ENCODE results near the gene MLLT11.

MLLT11 gene, protein sequence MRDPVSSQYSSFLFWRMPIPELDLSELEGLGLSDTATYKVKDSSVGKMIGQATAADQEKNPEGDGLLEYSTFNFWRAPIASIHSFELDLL

GRCh38 chr1:151060007-151060656 is at the start of gene MLLT11:
Gene MLLT11 (plus strand): TSS chr1:151060397. CDS start chr1:151067225, 6,828 bp downstream.
- H3K4me3 ChIP-seq (replicated peaks; ENCODE audit: low read depth, low read length): peak within 1 kb of the TSS; percentile 97
- DNase-seq (ENCODE audit: extremely low read depth, low read depth): no peak
- TF ChIP-seq, protein P1, sequence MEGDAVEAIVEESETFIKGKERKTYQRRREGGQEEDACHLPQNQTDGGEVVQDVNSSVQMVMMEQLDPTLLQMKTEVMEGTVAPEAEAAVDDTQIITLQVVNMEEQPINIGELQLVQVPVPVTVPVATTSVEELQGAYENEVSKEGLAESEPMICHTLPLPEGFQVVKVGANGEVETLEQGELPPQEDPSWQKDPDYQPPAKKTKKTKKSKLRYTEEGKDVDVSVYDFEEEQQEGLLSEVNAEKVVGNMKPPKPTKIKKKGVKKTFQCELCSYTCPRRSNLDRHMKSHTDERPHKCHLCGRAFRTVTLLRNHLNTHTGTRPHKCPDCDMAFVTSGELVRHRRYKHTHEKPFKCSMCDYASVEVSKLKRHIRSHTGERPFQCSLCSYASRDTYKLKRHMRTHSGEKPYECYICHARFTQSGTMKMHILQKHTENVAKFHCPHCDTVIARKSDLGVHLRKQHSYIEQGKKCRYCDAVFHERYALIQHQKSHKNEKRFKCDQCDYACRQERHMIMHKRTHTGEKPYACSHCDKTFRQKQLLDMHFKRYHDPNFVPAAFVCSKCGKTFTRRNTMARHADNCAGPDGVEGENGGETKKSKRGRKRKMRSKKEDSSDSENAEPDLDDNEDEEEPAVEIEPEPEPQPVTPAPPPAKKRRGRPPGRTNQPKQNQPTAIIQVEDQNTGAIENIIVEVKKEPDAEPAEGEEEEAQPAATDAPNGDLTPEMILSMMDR (IDR thresholded peaks at IDR 0.05; ENCODE audit: low read depth, low read length, missing control alignments): no peak

DNA sequence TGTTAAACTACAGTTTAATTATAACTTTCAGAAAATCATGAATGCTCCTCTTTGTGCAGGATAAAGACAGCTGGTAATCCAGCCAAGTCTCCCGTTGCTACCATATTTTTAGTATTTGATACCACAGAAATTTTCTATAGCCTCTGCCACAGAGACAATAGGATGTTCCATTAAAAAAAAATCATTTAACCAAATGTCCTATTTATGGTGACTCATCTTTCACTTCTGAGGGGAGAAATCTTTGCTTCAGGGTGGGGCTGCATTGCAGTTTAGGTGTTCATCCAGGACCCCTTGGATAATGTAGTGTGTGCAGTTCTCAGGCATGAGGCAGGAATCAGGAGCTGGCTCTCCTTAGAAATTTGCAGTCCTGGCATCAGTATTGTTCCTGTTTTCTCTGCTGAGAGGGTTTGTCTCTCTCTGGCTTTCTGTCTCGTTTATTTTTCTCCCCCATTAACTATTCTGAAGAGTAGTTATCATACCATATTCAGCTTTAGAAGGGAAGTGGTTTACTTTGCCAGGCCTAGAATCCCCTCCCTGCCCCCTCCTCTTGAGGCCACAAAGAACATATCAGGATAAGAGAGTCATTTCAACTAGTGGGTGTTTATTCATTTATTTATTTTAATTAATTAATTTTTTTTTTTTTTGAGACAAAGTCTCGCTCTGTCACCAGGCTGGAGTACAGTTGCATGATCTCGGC is 48.9 kb upstream of the MLLT11 start:
- H3K4me3 ChIP-seq (replicated peaks; ENCODE audit: low read depth, low read length): no peak overlapping the region

GRCh38 chr1:151012684-151013471 is 47.3 kb upstream of the MLLT11 start:
- H3K4me3 ChIP-seq (replicated peaks; ENCODE audit: low read depth, low read length): no peak overlapping the region
- TF ChIP-seq, protein P1 (IDR thresholded peaks at IDR 0.05; ENCODE audit: low read depth, low read length, missing control alignments): no peak
- no peak for DNase-seq (ENCODE audit: extremely low read depth, low read depth)

More for the DNA sequence above, 48.9 kb upstream of the MLLT11 start:
- TF ChIP-seq, protein P1 (IDR thresholded peaks at IDR 0.05; ENCODE audit: low read depth, low read length, missing control alignments): no peak
- DNase-seq (ENCODE audit: extremely low read depth, low read depth): no peak

- H3K4me3 ChIP-seq (replicated peaks; ENCODE audit: low read depth, low read length): no peak overlapping the region
- no peak for DNase-seq (ENCODE audit: extremely low read depth, low read depth)
- TF ChIP-seq, protein P1 (IDR thresholded peaks at IDR 0.05; ENCODE audit: low read depth, low read length, missing control alignments): no peak
Measured at GRCh38 chr1:151013518-151013917, 46.7 kb upstream of the MLLT11 start.

- H3K4me3 ChIP-seq (replicated peaks; ENCODE audit: low read depth, low read length): no peak overlapping the region
- no peak for DNase-seq (ENCODE audit: extremely low read depth, low read depth)
- TF ChIP-seq, protein P1 (IDR thresholded peaks at IDR 0.05; ENCODE audit: low read depth, low read length, missing control alignments): peak; percentile 77
Measured at GRCh38 chr1:151024540-151025146, 35.6 kb upstream of the MLLT11 start.

DNA sequence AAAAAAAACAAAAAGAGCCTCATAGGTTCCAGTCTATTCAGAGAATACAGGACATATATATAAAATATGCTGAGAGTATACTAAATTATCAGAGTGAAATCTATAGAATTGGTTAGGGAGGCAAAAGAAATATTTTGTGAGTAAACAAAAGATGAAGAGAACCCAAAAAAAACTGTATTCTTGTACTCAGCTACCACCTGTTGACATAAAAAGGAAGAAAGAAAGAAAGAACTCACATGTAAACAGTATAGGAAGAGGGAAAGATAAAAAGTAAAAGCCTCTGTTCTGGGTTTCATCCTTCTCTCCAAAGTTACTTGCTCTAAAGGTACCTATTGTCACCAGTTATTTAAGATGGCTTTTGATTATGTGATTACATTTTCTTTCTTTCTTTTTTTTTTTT is 33.7 kb upstream of the MLLT11 start:
- TF ChIP-seq, protein P1 (IDR thresholded peaks at IDR 0.05; ENCODE audit: low read depth, low read length, missing control alignments): no peak
- no peak for DNase-seq (ENCODE audit: extremely low read depth, low read depth)
- H3K4me3 ChIP-seq (replicated peaks; ENCODE audit: low read depth, low read length): no peak overlapping the region

Data from HFF-Myc (cell line).